K562 (cell line): Measurements from ENCODE around the gene LCA5L. TPM values are rescaled to one million over a fixed set of nuclear protein-coding genes. Genes with fewer than 3 reads are reported as not detected.
A peak's percentile ranks its signal among the peaks of the same experiment; 100 is the strongest.

Experiments
- ATF7 ChIP-seq: fragments of 450-650 bp; IDR thresholded peaks from 2 replicates; pipeline ENCODE4 v1.7.1; 2014; ENCODE audit warnings: mild to moderate bottlenecking, moderate library complexity
- CCAR2 ChIP-seq: fragments of 200-400 bp; formaldehyde crosslinking; IDR thresholded peaks from 2 replicates; pipeline ENCODE4 v1.6.1; 2017; ENCODE audit warnings: mild to moderate bottlenecking, low read depth, low read length
- DIDO1 ChIP-seq: fragments of 450-650 bp; IDR thresholded peaks from 2 replicates; pipeline ENCODE4 v1.6.1; 2016; ENCODE audit warnings: low read depth, missing biosample characterization, missing genetic modification characterization
- ESRRA ChIP-seq: fragments of 450-650 bp; IDR thresholded peaks from 2 replicates; pipeline ENCODE4 v1.6.1; 2014; ENCODE audit warnings: low read depth, mild to moderate bottlenecking, moderate library complexity, borderline replicate concordance
- MECOM ChIP-seq: fragments of 250-450 bp; sonication (Bioruptor Pico); IDR thresholded peaks from 2 replicates; pipeline ENCODE4 v1.8.0; 2022; ENCODE audit warnings: inconsistent platforms
- MEIS2 ChIP-seq: fragments of 450-650 bp; IDR thresholded peaks from 2 replicates; pipeline ENCODE4 v1.6.1; 2014; ENCODE audit warnings: mild to moderate bottlenecking; ENCODE audit not compliant: partially characterized antibody
- MIER1 ChIP-seq: fragments of 450-650 bp; IDR thresholded peaks from 2 replicates; pipeline ENCODE4 v1.6.1; 2016; ENCODE audit warnings: antibody characterized with exemption, mild to moderate bottlenecking, low read depth
- MTA3 ChIP-seq: fragments of 450-650 bp; formaldehyde crosslinking; IDR thresholded peaks from 2 replicates; pipeline ENCODE4 v1.6.1; 2017; ENCODE audit warnings: mild to moderate bottlenecking, borderline replicate concordance
- MYBL2 ChIP-seq, 2 experiments: fragments of 450-650 bp in 1 of 2; sonication (generic) in 1 of 2; formaldehyde crosslinking in 1 of 2; IDR thresholded peaks; 2 replicates each; pipeline versions ENCODE4 v1.6.1 to v1.8.1; 2017 to 2022; ENCODE audit warnings: borderline replicate concordance in 1 of 2, inconsistent platforms in 1 of 2, low read depth in 1 of 2, mild to moderate bottlenecking in 1 of 2, missing genetic modification reagents in 1 of 2, moderate library complexity in 1 of 2
- NCOA1 ChIP-seq: fragments of 450-650 bp; IDR thresholded peaks from 2 replicates; pipeline ENCODE4 v1.6.1; 2016; ENCODE audit warnings: low read depth
- RBM17 ChIP-seq: fragments of 200-400 bp; formaldehyde crosslinking; IDR thresholded peaks from 2 replicates; pipeline ENCODE4 v1.6.1; 2017; ENCODE audit warnings: low read depth, mild to moderate bottlenecking, low read length, borderline replicate concordance
- TSC22D4 ChIP-seq: fragments of 450-650 bp; IDR thresholded peaks from 2 replicates; pipeline ENCODE4 v1.6.1; 2016; ENCODE audit warnings: missing genetic modification characterization, missing biosample characterization, control low read depth
- ZNF561 ChIP-seq: fragments of 450-650 bp; formaldehyde crosslinking; conservative IDR thresholded peaks from 2 replicates; pipeline ENCODE4 v1.4.0; 2020; ENCODE audit warnings: mild to moderate bottlenecking, moderate library complexity
- polyA plus RNA-seq, 8 experiments: library from polyadenylated mRNA; depleted of rRNA in 4 of 8; stranded (reverse) in 5 of 8; unstranded in 3 of 8; fragments of >200 nt; fragmentation: Nextera tagmentation in 2 of 8; fragmentation: Illumina TruSeq in 1 of 8; extraction: Ambion mirVana in 2 of 8; extraction: Trizol in 1 of 8; gene quantifications; 2 replicates each; pipeline versions ENCODE4 v1.2.1 to v1.2.3, GENCODE V29; 2011 to 2014; ENCODE audit warnings: inconsistent platforms in 1 of 8, missing spikeins in 1 of 8
- total RNA-seq, 7 experiments: library from RNA; depleted of rRNA in 6 of 7; stranded (reverse); fragments of >200 nt in 6 of 7; fragmentation: Illumina TruSeq in 2 of 7; extraction: Trizol in 2 of 7; gene quantifications; 2 replicates each; pipeline versions ENCODE4 v1.2.1 to v1.2.3, GENCODE V29; 2011 to 2021; ENCODE audit warnings: low replicate concordance in 1 of 7
- TF ChIP-seq, protein P1 (sequence below): fragments of 250-450 bp; sonication (Bioruptor Pico); IDR thresholded peaks from 2 replicates; pipeline ENCODE4 v1.4.0; 2020; ENCODE audit warnings: mild to moderate bottlenecking, moderate library complexity
- TF ChIP-seq, protein P2 (sequence below), 3 experiments: fragments of 200-800 bp in 1 of 3; fragments of 250-450 bp in 1 of 3; fragments of 450-650 bp in 1 of 3; sonication (Bioruptor Pico) in 1 of 3; sonication (Bioruptor generic) in 1 of 3; formaldehyde crosslinking in 1 of 3; IDR thresholded peaks; 2 replicates each; pipeline versions ENCODE4 v1.6.1 to v1.8.0; 2016 to 2022; ENCODE audit warnings: mild to moderate bottlenecking in 2 of 3, missing genetic modification characterization in 2 of 3, missing compliant biosample characterization in 1 of 3, moderate library complexity in 1 of 3
- TF ChIP-seq, protein P3 (sequence below): fragments of 450-650 bp; formaldehyde crosslinking; IDR thresholded peaks from 2 replicates; pipeline ENCODE4 v1.4.0; 2022; ENCODE audit warnings: missing genetic modification characterization
- TF ChIP-seq, protein P4 (sequence below): fragments of 450-650 bp; formaldehyde crosslinking; IDR thresholded peaks from 2 replicates; pipeline ENCODE4 v1.4.0; 2020; ENCODE audit warnings: mild to moderate bottlenecking

The LCA5L gene
- total and polyA plus RNA-seq, 9 of the 15 experiments (the other 6 are each of a cell fraction or from before 2014, with no cell fraction given) = 1.8 to 4.9 (median 3.8) TPM

DNA sequence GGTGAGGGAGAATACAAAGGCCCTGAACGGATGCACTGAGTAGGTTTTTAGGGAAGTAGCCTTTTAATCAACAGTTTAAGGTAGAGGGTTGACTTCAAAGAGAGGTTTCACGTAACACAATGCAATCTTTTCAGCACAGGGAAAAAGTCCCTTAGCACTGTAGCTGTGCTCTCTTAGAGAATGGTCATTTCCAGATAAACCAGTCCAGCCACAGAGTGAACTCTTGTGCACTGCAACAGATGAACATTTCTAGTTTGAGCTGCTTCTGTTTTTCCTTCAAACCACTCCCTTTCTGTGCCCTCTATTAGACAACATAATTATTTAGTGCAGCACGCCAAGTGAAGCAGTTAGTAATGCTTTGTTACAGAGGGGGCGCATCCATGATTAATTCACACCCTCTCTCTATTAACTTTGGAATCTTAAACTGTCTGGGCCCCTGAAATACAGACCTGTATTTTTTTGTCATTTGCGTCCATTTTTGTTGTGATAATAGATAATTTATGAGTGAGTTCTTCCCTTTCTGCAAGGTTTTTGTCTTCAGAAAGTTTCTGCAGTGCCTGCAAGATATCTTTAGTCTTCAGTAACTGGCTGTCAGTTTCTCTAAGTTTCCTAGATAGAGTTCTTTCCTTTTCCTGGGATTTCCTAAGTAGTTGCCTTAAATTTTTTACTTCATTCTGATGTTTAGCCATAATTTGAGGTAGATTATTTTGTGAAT, 22.9 kb downstream of the LCA5L start (continued):
- TF ChIP-seq, protein P1, sequence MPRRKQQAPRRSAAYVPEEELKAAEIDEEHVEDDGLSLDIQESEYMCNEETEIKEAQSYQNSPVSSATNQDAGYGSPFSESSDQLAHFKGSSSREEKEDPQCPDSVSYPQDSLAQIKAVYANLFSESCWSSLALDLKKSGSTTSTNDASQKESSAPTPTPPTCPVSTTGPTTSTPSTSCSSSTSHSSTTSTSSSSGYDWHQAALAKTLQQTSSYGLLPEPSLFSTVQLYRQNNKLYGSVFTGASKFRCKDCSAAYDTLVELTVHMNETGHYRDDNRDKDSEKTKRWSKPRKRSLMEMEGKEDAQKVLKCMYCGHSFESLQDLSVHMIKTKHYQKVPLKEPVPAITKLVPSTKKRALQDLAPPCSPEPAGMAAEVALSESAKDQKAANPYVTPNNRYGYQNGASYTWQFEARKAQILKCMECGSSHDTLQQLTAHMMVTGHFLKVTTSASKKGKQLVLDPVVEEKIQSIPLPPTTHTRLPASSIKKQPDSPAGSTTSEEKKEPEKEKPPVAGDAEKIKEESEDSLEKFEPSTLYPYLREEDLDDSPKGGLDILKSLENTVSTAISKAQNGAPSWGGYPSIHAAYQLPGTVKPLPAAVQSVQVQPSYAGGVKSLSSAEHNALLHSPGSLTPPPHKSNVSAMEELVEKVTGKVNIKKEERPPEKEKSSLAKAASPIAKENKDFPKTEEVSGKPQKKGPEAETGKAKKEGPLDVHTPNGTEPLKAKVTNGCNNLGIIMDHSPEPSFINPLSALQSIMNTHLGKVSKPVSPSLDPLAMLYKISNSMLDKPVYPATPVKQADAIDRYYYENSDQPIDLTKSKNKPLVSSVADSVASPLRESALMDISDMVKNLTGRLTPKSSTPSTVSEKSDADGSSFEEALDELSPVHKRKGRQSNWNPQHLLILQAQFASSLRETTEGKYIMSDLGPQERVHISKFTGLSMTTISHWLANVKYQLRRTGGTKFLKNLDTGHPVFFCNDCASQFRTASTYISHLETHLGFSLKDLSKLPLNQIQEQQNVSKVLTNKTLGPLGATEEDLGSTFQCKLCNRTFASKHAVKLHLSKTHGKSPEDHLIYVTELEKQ (CRISPR knock-in tag) = no peak
- TF ChIP-seq ESRRA = peak; percentile 44; the same call in 1 of the 2 replicates
- TF ChIP-seq, protein P2, sequence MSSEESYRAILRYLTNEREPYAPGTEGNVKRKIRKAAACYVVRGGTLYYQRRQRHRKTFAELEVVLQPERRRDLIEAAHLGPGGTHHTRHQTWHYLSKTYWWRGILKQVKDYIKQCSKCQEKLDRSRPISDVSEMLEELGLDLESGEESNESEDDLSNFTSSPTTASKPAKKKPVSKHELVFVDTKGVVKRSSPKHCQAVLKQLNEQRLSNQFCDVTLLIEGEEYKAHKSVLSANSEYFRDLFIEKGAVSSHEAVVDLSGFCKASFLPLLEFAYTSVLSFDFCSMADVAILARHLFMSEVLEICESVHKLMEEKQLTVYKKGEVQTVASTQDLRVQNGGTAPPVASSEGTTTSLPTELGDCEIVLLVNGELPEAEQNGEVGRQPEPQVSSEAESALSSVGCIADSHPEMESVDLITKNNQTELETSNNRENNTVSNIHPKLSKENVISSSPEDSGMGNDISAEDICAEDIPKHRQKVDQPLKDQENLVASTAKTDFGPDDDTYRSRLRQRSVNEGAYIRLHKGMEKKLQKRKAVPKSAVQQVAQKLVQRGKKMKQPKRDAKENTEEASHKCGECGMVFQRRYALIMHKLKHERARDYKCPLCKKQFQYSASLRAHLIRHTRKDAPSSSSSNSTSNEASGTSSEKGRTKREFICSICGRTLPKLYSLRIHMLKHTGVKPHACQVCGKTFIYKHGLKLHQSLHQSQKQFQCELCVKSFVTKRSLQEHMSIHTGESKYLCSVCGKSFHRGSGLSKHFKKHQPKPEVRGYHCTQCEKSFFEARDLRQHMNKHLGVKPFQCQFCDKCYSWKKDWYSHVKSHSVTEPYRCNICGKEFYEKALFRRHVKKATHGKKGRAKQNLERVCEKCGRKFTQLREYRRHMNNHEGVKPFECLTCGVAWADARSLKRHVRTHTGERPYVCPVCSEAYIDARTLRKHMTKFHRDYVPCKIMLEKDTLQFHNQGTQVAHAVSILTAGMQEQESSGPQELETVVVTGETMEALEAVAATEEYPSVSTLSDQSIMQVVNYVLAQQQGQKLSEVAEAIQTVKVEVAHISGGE (CRISPR knock-in tag; IDR thresholded peaks at IDR 0.05) = no peak
- TF ChIP-seq MEIS2 = peak; percentile 59
- TF ChIP-seq, protein P3, sequence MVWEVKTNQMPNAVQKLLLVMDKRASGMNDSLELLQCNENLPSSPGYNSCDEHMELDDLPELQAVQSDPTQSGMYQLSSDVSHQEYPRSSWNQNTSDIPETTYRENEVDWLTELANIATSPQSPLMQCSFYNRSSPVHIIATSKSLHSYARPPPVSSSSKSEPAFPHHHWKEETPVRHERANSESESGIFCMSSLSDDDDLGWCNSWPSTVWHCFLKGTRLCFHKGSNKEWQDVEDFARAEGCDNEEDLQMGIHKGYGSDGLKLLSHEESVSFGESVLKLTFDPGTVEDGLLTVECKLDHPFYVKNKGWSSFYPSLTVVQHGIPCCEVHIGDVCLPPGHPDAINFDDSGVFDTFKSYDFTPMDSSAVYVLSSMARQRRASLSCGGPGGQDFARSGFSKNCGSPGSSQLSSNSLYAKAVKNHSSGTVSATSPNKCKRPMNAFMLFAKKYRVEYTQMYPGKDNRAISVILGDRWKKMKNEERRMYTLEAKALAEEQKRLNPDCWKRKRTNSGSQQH (CRISPR knock-in tag) = no peak
- peak; percentile 31; the same call in 1 of the 2 replicates for TF ChIP-seq NCOA1
- TF ChIP-seq TSC22D4 (tag) = no peak
- no peak for TF ChIP-seq DIDO1 (tag)
- no peak for TF ChIP-seq CCAR2
- TF ChIP-seq RBM17 = no peak
- no peak for TF ChIP-seq MYBL2 (IDR thresholded peaks at IDR 0.05; ENCODE audit: low read depth)
- no peak for TF ChIP-seq MYBL2 (CRISPR knock-in tag; IDR thresholded peaks at IDR 0.05; ENCODE audit: borderline replicate concordance)
- 0 out of 2 replicates have a peak, but pooled peaks have one; percentile 42 for TF ChIP-seq MTA3
- TF ChIP-seq MIER1 = no peak
- TF ChIP-seq, protein P4, sequence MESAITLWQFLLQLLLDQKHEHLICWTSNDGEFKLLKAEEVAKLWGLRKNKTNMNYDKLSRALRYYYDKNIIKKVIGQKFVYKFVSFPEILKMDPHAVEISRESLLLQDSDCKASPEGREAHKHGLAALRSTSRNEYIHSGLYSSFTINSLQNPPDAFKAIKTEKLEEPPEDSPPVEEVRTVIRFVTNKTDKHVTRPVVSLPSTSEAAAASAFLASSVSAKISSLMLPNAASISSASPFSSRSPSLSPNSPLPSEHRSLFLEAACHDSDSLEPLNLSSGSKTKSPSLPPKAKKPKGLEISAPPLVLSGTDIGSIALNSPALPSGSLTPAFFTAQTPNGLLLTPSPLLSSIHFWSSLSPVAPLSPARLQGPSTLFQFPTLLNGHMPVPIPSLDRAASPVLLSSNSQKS (CRISPR knock-in tag) = peak; percentile 73; the same call in 1 of the 2 replicates
- no peak for TF ChIP-seq ZNF561
- TF ChIP-seq ATF7 = peak; percentile 67; the same call in 1 of the 2 replicates
- TF ChIP-seq MECOM (CRISPR knock-in tag) = peak; percentile 62
